ENCODE results near the gene GALNT8.

- no peak for TF ChIP-seq POLR2A (IDR thresholded peaks at IDR 0.05)
- no peak for TF ChIP-seq POLR2AphosphoS5 (IDR thresholded peaks at IDR 0.05; ENCODE audit: insufficient read depth in 1 of 2, low read depth in 1 of 2)
- TF ChIP-seq CTCF (IDR thresholded peaks at IDR 0.05), result no peak
Observed at GRCh38 chr12:4789776-4790175, 69.6 kb downstream of the GALNT8 start.
